ENCODE results near the gene FILIP1. TPM values are rescaled to one million over a fixed set of nuclear protein-coding genes. Genes with fewer than 3 reads are reported as not detected.
"Not testable (repeated sequence)": the region's sequence is repeated elsewhere in the genome, so short reads cannot be mapped to it uniquely, and the experiment has no call there.

Gene FILIP1
- total RNA-seq, 1 donor from 2014 or later = not detected

DNA sequence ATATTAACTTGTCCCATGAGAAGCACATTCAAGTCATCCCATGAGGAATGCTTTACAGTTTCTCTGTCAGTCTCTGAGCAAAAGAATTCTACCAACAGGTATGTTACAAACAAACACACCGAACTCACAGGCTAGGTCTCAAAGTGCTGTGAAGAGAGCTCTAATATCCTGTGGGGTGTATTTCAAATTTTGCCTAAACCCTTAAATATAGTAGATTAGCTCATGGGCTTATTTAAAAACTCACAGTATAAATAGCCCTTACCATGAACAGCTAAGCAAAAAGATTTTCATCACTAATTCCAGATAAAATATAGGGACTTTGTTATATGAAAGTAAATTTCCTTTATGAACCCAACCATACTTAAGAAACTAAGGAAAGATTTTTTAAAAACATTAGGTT is 77.8 kb downstream of the FILIP1 start:
- intact Hi-C loops (cut with micrococcal nuclease) = no loop called here

DNA sequence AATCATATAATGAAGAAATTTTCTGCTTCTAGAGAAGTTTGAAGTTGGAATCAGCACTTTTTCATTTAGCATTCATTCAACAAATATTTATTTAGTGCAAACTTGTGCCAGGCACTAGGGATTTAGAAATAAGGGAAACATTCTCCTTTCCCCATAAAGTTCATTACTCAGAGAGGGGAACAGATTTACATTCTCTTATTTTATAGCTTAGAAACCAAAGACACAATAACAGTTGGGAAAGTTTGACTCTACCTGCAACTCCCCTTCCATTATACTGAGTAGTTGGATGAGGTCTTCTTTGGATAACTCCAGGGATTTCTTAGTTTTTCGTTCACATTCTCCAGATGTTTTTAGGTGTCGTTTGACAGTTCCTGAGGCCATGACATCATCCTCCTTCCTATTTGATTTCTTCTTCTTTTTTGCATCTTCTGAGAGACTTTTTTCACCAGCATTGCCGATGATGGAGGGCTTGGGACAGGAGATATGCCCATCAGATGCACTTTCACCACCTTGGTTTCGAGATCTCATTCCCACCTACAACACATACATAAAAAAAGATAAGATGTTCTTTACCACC is 79.1 kb downstream of the FILIP1 start:
- no peak for DNase-seq
- Mint-ChIP-seq H3K27me3 (peaks cover 15% of the 10 kb centered on the region), H3K4me1 (peaks cover 2% of the 10 kb centered on the region), H3K27ac (no peak overlapping the region), H3K9me3 (no peaks in the 10 kb centered on the region), H3K4me3 (no peak overlapping the region), H3K36me3 (ENCODE audit: low read depth) (no peaks in the 10 kb centered on the region)
- intact Hi-C loops (cut with micrococcal nuclease) = no loop called here

More for the DNA sequence above, 77.8 kb downstream of the FILIP1 start:
- no peak overlapping the region for H3K27ac Mint-ChIP-seq
- H3K4me3 Mint-ChIP-seq = no peak overlapping the region
- no peaks in the 10 kb centered on the region for H3K36me3 Mint-ChIP-seq (ENCODE audit: low read depth)
- peaks cover 15% of the 10 kb centered on the region for H3K27me3 Mint-ChIP-seq
- no peaks in the 10 kb centered on the region for H3K9me3 Mint-ChIP-seq
- DNase-seq = no peak
- H3K4me1 Mint-ChIP-seq = peaks cover 2% of the 10 kb centered on the region

DNA sequence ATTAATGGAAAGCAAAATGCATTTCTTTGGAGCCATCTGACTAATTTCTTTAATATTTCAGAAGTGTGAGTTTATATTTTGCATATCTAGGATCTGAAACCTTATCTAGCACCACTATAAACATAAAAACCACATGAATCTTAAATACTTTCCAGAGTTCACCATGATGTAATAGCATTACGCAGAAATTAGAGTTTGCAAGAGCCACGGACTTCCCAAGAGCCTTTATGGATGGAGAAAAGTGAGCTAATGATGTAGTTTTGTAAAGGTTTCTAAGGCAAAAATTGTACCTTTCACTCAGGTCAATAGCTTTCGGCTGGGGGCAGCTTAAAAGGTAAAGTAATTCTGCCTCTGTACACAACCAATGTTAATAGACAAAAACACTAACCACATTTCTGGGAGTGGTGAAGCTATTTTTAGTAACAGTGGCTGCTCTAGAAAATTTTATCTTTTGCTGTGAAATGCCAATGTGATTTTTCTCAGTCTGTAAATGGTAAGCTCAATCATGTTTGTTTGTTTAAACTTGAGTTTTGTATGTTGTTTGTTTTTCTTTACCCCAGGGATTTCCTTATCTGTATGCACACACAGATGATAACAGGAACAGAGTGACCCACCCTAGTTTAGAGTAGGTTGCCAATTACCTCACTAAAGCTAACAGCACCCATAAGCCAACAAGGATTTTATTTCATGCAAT is 80.5 kb downstream of the FILIP1 start:
- peaks cover 13% of the 10 kb centered on the region for H3K27me3 Mint-ChIP-seq
- no peak for DNase-seq
- H3K27ac Mint-ChIP-seq = no peak overlapping the region
- H3K4me3 Mint-ChIP-seq = no peak overlapping the region
- peaks cover under 1% of the 10 kb centered on the region for H3K4me1 Mint-ChIP-seq
- H3K9me3 Mint-ChIP-seq = no peaks in the 10 kb centered on the region
- intact Hi-C loops (cut with micrococcal nuclease) = no loop called here
- H3K36me3 Mint-ChIP-seq (ENCODE audit: low read depth) = no peaks in the 10 kb centered on the region

DNA sequence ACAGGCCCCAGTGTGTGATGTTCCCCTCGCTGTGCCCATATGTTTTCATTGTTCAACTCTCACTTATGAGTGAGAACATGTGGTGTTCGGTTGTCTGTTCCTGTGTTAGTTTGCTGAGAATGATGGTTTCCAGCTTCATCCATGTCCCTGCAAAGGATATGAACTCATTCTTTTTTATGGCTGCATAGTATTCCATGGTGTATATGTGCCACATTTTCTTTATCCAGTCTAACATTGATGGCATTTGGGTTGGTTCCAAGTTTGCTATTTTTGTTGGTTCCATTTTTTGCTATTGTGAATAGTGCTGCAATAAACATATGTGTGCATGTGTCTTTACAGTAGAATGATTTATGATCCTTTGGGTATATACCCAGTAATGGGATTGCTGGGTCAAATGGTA is 83.0 kb downstream of the FILIP1 start:
- intact Hi-C loops (cut with micrococcal nuclease); H3K27ac Mint-ChIP-seq; H3K4me1 Mint-ChIP-seq; H3K36me3 Mint-ChIP-seq (ENCODE audit: low read depth); H3K27me3 Mint-ChIP-seq; DNase-seq; H3K9me3 Mint-ChIP-seq; H3K4me3 Mint-ChIP-seq: not testable (repeated sequence)

DNA sequence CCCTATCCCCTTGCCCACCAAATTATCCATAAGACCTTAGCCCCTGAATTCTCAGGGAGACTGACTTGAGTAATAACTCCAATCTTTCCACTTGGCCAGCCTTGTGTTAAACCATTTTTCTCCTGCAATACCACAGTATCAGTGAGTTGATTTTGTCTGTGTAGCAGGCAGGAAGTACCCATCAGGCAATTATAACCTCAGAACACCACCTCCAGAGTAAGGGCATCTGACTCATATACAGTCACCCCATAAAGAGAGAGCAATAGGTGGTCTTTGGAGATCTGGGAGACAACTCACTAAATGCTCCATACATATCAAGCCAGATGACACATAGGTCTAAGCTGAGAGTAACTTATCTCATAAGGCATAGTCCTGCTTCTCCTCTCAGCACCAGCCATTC is 83.7 kb downstream of the FILIP1 start:
- no peaks in the 10 kb centered on the region for H3K9me3 Mint-ChIP-seq
- peaks cover 7% of the 10 kb centered on the region for H3K27me3 Mint-ChIP-seq
- intact Hi-C loops (cut with micrococcal nuclease) = no loop called here
- no peak overlapping the region for H3K27ac Mint-ChIP-seq
- no peak overlapping the region for H3K4me3 Mint-ChIP-seq
- H3K4me1 Mint-ChIP-seq = no peaks in the 10 kb centered on the region
- no peak for DNase-seq
- H3K36me3 Mint-ChIP-seq (ENCODE audit: low read depth) = no peaks in the 10 kb centered on the region

DNA sequence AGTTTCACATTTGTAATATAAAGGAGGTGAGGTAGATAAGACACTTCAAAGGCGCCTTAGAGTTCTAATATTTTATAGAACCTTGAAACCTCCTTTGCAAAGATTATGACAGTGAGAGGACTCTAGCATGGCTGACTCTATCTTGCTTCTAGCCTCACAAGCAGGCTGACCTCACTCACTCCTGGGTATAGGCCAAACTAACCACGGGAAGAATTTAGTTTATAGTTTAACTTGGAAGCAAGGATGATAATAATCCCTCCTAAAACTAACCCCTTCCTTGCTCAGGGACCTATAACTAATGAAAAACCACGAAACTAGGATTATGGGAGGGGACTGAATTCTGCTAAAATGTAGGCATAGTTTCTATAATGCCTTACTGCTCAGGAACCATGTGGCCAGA is 84.3 kb downstream of the FILIP1 start:
- Mint-ChIP-seq H3K4me3 (no peak overlapping the region), H3K4me1 (no peaks in the 10 kb centered on the region), H3K27me3 (peaks cover 5% of the 10 kb centered on the region), H3K9me3 (no peaks in the 10 kb centered on the region), H3K36me3 (ENCODE audit: low read depth) (no peaks in the 10 kb centered on the region), H3K27ac (no peak overlapping the region)
- intact Hi-C loops (cut with micrococcal nuclease) = no loop called here
- no peak for DNase-seq

DNA sequence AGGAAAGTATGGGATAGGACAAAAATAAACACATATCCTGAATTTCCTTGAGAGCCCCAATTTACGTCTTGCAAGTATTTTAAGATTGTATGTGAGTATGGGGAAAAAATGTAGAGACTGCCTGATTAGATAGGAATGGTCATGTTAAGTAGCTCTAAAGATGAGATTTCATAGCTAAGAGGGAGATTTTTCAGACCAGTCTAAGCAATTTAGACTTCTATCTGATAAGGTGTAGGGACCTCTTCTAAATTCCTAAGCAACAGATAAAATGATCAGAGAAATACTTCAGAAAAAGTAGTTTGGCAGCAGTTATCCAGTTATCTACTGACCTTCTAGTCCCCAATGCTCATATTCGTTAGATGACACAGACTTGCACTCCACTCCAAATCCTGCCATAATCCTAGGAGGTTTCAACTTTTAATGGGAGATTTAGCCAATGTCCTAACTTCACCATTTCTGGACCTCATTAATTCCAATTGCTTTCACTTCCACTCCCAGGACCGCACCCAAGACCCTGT is 90.0 kb downstream of the FILIP1 start:
- Mint-ChIP-seq H3K4me1 (no peaks in the 10 kb centered on the region), H3K27me3 (peaks cover 11% of the 10 kb centered on the region), H3K9me3 (no peaks in the 10 kb centered on the region), H3K36me3 (ENCODE audit: low read depth) (no peaks in the 10 kb centered on the region), H3K4me3 (no peak overlapping the region), H3K27ac (no peak overlapping the region)
- intact Hi-C loops (cut with micrococcal nuclease) = no loop called here
- no peak for DNase-seq

DNA sequence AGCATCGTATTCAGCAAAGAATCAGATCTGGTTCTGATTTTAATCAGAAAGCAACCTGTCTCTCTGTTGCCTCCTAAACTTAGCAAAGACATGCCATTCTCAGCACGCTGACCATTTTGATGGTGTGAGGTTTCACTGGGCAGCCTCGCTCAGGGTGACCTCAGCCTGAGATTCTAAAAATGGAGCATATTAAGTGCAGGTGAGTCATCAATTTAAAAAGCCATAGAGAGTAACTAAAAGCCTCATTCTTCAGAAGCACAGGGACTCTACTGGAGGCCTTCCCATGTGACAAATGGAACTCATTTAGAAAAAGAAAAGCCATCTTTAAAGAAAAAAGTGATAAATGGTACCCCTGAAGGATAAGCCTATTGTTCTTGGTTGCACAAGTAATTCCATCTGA is 91.3 kb downstream of the FILIP1 start:
- peaks cover 14% of the 10 kb centered on the region for H3K27me3 Mint-ChIP-seq
- H3K4me3 Mint-ChIP-seq = no peak overlapping the region
- H3K27ac Mint-ChIP-seq = no peak overlapping the region
- intact Hi-C loops (cut with micrococcal nuclease) = no loop called here
- H3K9me3 Mint-ChIP-seq = no peaks in the 10 kb centered on the region
- H3K36me3 Mint-ChIP-seq (ENCODE audit: low read depth) = no peaks in the 10 kb centered on the region
- H3K4me1 Mint-ChIP-seq = no peaks in the 10 kb centered on the region
- no peak for DNase-seq

DNA sequence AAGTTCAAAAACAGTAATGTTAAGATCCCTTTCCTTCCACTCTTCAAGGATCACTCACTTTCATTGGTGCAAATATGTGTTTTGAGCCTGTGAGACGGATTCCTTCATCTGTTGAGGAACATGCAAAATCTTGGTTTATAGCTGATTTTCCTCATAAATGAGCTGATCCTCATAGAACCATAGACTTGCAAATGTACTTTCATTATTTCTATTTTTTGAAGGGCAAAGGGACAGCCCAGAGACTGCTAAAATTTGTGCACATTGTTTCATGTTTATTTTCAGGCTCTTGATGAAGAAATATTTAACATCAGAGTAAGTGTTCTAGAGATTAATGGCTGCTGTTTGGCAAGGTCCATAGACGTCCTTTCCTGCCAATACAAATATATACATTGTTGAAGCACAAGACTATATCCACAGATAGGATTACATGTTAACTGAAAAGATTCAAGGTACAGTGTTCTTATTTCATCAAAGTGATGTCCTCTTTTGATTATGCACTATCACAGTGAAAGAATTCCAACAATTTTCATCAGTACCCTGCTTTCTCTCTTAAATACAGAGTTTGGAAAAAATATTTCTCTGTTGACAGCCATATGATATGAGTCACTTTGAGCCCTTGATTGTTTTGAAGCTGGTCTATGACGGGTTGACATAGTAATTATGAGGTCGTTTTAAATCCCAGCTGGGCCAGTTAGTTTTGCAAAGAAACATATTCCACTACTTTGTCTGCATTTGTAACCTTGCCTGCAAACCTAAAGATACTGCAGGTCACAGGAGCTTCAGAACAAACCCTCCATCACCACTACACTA is 95.7 kb downstream of the FILIP1 start:
- Mint-ChIP-seq H3K36me3 (ENCODE audit: low read depth) (no peaks in the 10 kb centered on the region), H3K4me3 (no peak overlapping the region), H3K9me3 (no peaks in the 10 kb centered on the region), H3K27ac (no peak overlapping the region), H3K4me1 (no peaks in the 10 kb centered on the region), H3K27me3 (peaks cover 11% of the 10 kb centered on the region)
- intact Hi-C loops (cut with micrococcal nuclease) = no loop called here
- no peak for DNase-seq

DNA sequence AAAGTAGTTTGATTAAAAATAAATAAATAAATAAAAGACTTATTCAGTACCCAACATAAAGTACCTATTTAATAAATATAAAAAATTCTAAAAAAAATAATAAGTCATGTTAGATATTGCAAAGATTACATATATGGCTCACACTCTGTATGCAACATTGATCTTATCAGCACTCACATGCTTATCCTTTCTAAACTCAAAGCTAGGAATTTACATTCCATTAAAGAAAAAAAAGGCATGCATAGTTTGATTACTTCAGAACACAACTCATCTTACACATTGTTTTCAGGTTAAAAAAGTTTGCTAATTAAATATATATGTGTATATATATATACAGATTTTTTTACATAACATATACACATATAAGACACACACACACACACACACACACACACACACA is 96.4 kb downstream of the FILIP1 start:
- no peaks in the 10 kb centered on the region for H3K4me1 Mint-ChIP-seq
- peaks cover 11% of the 10 kb centered on the region for H3K27me3 Mint-ChIP-seq
- H3K9me3 Mint-ChIP-seq = no peaks in the 10 kb centered on the region
- DNase-seq = no peak
- H3K36me3 Mint-ChIP-seq (ENCODE audit: low read depth) = no peaks in the 10 kb centered on the region
- intact Hi-C loops (cut with micrococcal nuclease) = no loop called here
- H3K4me3 Mint-ChIP-seq = no peak overlapping the region
- no peak overlapping the region for H3K27ac Mint-ChIP-seq

DNA sequence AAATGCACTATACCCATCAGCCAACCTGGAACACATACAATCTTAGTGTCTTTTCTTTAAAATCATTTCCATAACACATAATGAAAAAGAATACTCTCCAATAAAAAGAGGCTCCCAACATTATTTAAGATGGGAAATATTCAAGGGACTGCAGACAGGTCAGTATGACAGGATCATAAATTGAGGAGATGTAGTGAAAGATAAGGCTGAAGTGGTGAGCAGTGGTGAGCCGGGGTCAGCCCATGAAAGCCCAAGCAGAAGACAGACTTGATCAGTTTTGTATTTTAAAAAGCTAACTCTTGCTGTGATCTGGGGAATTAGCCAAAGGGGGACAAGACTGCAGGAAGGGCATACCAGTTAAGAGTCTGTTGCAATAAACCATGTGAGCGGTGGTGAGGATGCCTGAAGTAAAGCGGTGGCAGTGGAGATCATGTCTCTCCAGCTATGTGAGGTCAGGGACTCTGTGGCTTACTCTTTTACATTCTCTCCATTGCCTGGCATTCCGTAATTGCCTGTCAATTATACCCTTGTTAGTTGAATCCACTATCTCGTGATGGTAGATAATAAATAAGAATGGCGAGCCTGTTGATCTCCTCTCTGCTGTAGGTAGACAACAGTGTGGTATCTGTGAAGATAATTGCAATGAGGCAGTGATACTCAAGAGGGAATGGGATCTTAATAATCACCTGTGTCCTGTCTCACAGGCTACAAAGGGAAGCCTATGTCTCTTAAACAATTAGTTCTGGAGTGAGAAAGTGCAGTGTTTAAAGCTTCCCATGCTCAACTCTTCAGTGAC is 97.4 kb downstream of the FILIP1 start:
- Mint-ChIP-seq H3K4me3 (no peak overlapping the region), H3K4me1 (no peaks in the 10 kb centered on the region), H3K27me3 (peaks cover 11% of the 10 kb centered on the region), H3K9me3 (no peaks in the 10 kb centered on the region), H3K27ac (no peak overlapping the region), H3K36me3 (ENCODE audit: low read depth) (no peaks in the 10 kb centered on the region)
- intact Hi-C loops (cut with micrococcal nuclease) = no loop called here
- DNase-seq = no peak

DNA sequence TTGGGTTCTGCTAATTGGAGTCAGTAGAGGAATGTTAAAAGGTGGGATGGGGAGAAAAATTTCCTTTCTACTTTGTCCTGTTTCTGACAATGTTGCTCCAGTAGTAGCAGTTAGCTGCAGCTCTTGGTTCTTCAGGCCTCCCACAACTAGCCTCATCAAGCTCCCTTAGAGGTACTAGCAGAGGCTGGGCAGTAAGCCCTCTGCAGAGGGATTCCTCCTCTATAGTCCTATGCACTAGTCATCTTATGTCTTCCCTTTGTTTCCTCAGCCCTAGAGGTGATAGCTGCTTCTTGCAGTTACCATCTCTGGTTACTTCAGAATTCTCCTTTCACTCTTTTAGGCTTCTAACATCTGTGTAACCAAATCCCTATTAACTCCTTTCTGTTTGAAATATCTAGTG is 99.8 kb downstream of the FILIP1 start:
- intact Hi-C loops (cut with micrococcal nuclease) = no loop called here
- peaks cover 5% of the 10 kb centered on the region for H3K27me3 Mint-ChIP-seq
- H3K27ac Mint-ChIP-seq = no peak overlapping the region
- H3K36me3 Mint-ChIP-seq (ENCODE audit: low read depth) = no peaks in the 10 kb centered on the region
- DNase-seq = no peak
- H3K4me3 Mint-ChIP-seq = no peak overlapping the region
- no peaks in the 10 kb centered on the region for H3K4me1 Mint-ChIP-seq
- no peaks in the 10 kb centered on the region for H3K9me3 Mint-ChIP-seq

DNA sequence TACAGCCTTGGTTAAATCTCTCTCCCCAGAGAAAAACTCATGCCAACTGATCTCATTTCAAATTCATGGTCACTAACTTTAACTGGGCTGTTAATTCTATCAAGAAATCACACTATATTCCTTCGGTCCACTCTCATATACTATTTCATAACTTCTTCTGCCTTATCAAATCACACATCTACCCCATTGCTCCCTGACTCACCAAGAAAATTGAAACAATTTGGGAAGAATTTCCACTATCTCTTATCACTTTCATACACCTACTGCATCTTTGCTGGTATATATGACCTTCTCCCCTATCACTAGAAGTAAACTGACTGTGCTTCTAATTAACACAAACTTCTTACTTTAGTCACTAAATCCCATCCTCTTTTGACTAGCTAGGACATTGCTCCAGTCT is 102.3 kb downstream of the FILIP1 start:
- Mint-ChIP-seq H3K4me1 (no peaks in the 10 kb centered on the region), H3K27ac (no peak overlapping the region)
- intact Hi-C loops (cut with micrococcal nuclease) = no loop called here

More for the DNA sequence above, 102.3 kb downstream of the FILIP1 start:
- no peaks in the 10 kb centered on the region for H3K36me3 Mint-ChIP-seq (ENCODE audit: low read depth)
- no peaks in the 10 kb centered on the region for H3K27me3 Mint-ChIP-seq
- DNase-seq = no peak
- no peaks in the 10 kb centered on the region for H3K9me3 Mint-ChIP-seq
- H3K4me3 Mint-ChIP-seq = no peak overlapping the region
